Kidney (tissue), 14 donors: ENCODE data around the gene RANBP3. TPM values are rescaled to one million over a fixed set of nuclear protein-coding genes. Genes with fewer than 3 reads are reported as not detected.
A peak's percentile ranks its signal among the peaks of the same experiment; 100 is the strongest.

Experiments
- DNase-seq, 5 donors: peaks; one replicate each; pipeline ENCODE4 v3.0.0-alpha.2; 2013 to 2020
- FAIRE-seq: peaks from 2 replicates; lab custom pipeline; 2012; peaks lifted over from hg19 to GRCh38; lab: Jason Lieb, UNC
- H3K27ac ChIP-seq, 2 donors: one replicate each; pipeline ENCODE4 v1.7.0; 2013; ENCODE audit warnings: low read depth in 2 of 2, low read length in 2 of 2, inconsistent platforms in 1 of 2
- H3K27me3 ChIP-seq: one replicate; pipeline ENCODE4 v1.7.1; 2013; ENCODE audit warnings: low read length, inconsistent platforms; ENCODE audit not compliant: control insufficient read depth, insufficient read depth
- H3K36me3 ChIP-seq, 3 donors: one replicate each; pipeline versions ENCODE4 v1.7.0 to v1.7.1; 2013; ENCODE audit warnings: low read length in 3 of 3, control low read depth in 1 of 3, inconsistent platforms in 1 of 3; ENCODE audit not compliant: insufficient read depth in 3 of 3, control insufficient read depth in 2 of 3
- H3K4me1 ChIP-seq, 3 donors: one replicate each; pipeline versions ENCODE4 v1.7.0 to v1.7.1; 2013; ENCODE audit warnings: low read length in 3 of 3, inconsistent platforms in 1 of 3, low read depth in 1 of 3; ENCODE audit not compliant: control insufficient read depth in 2 of 3, insufficient read depth in 2 of 3
- H3K4me3 ChIP-seq, 3 donors: one replicate each; pipeline versions ENCODE4 v1.7.0 to v1.8.1; 2013; ENCODE audit warnings: low read length in 3 of 3, control low read depth in 1 of 3, inconsistent platforms in 1 of 3
- H3K9ac ChIP-seq, 3 donors: one replicate each; pipeline versions ENCODE4 v1.7.0 to v1.7.1; 2013; ENCODE audit warnings: low read length in 3 of 3, control low read depth in 1 of 3, inconsistent platforms in 1 of 3
- H3K9me3 ChIP-seq, 3 donors: one replicate each; pipeline versions ENCODE4 v1.7.0 to v1.7.1; 2013; ENCODE audit warnings: low read length in 3 of 3, control low read depth in 1 of 3, inconsistent platforms in 1 of 3; ENCODE audit not compliant: control insufficient read depth in 2 of 3, insufficient read depth in 1 of 3
- CTCF ChIP-seq: IDR thresholded peaks from 3 replicates; pipeline ENCODE4 v1.5.1; 2012; ENCODE audit warnings: mild to moderate bottlenecking, moderate library complexity, borderline replicate concordance; ENCODE audit not compliant: insufficient read depth; ENCODE audit errors: extremely low read depth
- intact Hi-C: fragments of 100-400 bp; cut with DNase I; formaldehyde crosslinking; loops from one replicate; pipeline ENCODE4 v1.11.1; 2022
- polyA plus RNA-seq: library from polyadenylated mRNA; stranded (reverse); fragments of 350-450 nt; fragmentation: Illumina TruSeq; extraction: RNeasy Lipid Tissue Mini Kit (QIAGEN cat#74804); gene quantifications from one replicate; pipeline ENCODE4 v1.2.3, GENCODE V29; 2014; ENCODE audit warnings: low read depth, low replicate concordance; ENCODE audit not compliant: insufficient read depth
- total RNA-seq: library from RNA; stranded (reverse); fragmentation: NEBNext Ultra II Directional; extraction: Animal tissue kit (Norgen Biotek cat#: 25700); gene quantifications from one replicate; pipeline ENCODE4 v1.2.1, GENCODE V29; 2021
- donor health status: control.
- donor health status: control.
- donor health status: control.
- donor health status: control.
- donor health status: control.
- donor health status: DM: yes; HTN: yes; CAD: no.
- donor health status: Normal renal cell carcinoma (clear cell type).

Gene RANBP3
- total and polyA plus RNA-seq, 2 donors from 2014 or later: 33.7 to 69.7 TPM

GRCh38 chr19:5959260-5960004, 18.5 kb downstream of the RANBP3 start:
- TF ChIP-seq CTCF: no peak
- H3K36me3 ChIP-seq: no peaks in the 10 kb centered on the region
- no peak overlapping the region for H3K9ac ChIP-seq
- FAIRE-seq (no peak), DNase-seq (peak in 1 of 5 donors; percentile 55)
- H3K27ac ChIP-seq: peak overlapping the region in 1 of 2 donors; percentile 16
- H3K4me1 ChIP-seq: peaks cover 0 to 44% (median 31%) of the 10 kb centered on the region in 3 donors
- no peaks in the 10 kb centered on the region for H3K9me3 ChIP-seq
- no peaks in the 10 kb centered on the region for H3K27me3 ChIP-seq
- H3K4me3 ChIP-seq: no peak overlapping the region
- intact Hi-C loops: no loop called here

GRCh38 chr19:5958851-5959122, 19.2 kb downstream of the RANBP3 start:
- Histone ChIP-seq H3K4me3 (no peak overlapping the region), H3K9ac (no peak overlapping the region), H3K9me3 (no peaks in the 10 kb centered on the region), H3K27me3 (no peaks in the 10 kb centered on the region), H3K27ac (no peak overlapping the region), H3K36me3 (no peaks in the 10 kb centered on the region), H3K4me1 (peaks cover 4 to 49% (median 36%) of the 10 kb centered on the region in 3 donors)
- TF ChIP-seq CTCF: no peak
- intact Hi-C loops: no loop called here
- DNase-seq: peak in 1 of 5 donors; percentile 45
- FAIRE-seq: no peak

GRCh38 chr19:5958074-5958850, 19.7 kb downstream of the RANBP3 start:
- H3K27me3 ChIP-seq: no peaks in the 10 kb centered on the region
- H3K27ac ChIP-seq: no peak overlapping the region
- intact Hi-C loops: no loop called here
- H3K4me3 ChIP-seq: no peak overlapping the region
- H3K36me3 ChIP-seq: no peaks in the 10 kb centered on the region
- DNase-seq: peak in 2 of 5 donors; percentile 22 to 39
- H3K4me1 ChIP-seq: peaks cover 4 to 51% (median 35%) of the 10 kb centered on the region in 3 donors
- H3K9me3 ChIP-seq: no peaks in the 10 kb centered on the region
- TF ChIP-seq CTCF: no peak
- FAIRE-seq: no peak
- no peak overlapping the region for H3K9ac ChIP-seq
